ENCODE measurements around the gene SCGB2B2. TPM values are rescaled to one million over a fixed set of nuclear protein-coding genes. Genes with fewer than 3 reads are reported as not detected.

Gene SCGB2B2
- polyA plus RNA-seq, 1 of the 3 experiments (the other 2 are of a cell fraction): 0.03 TPM

DNA sequence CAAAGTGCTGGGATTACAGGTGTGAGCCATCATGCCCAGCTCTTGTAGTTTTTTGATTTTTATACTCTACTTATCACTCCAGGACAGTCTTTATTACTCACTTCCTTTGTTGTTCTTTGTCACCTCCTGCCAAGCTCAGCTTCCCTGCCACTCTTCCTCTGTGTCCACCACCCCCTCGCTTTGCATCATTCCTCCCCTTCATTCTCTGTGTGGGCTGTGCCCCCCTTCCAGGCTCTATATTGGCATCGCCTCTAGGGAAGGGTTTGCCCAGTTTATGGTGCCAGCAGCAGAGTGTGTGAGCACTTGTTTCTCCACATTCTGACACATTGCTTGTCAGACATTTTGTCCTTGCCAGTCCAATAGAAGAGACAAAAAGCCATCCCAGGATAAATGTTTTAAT lies 15.6 kb upstream of the SCGB2B2 start:
- H3F3A ChIP-seq (replicated peaks; ENCODE audit: insufficient read depth): no peaks in the 10 kb centered on the region
- H3K9ac ChIP-seq: no peak overlapping the region
- no peak overlapping the region for H2AFZ ChIP-seq (ENCODE audit: low read depth)
- no peaks in the 10 kb centered on the region for H3K9me3 ChIP-seq
- ChIA-PET POLR2A (no interaction called here), CTCF (no interaction called here)
- H3K36me3 ChIP-seq (replicated peaks in 1 of 2; ENCODE audit: control insufficient read depth in 1 of 2, insufficient read depth in 2 of 2, low read length in 1 of 2): no peaks in the 10 kb centered on the region
- H3K27me3 ChIP-seq (ENCODE audit: insufficient read depth): no peaks in the 10 kb centered on the region
- no peaks in the 10 kb centered on the region for H3K9me2 ChIP-seq
- TF ChIP-seq, protein P1, sequence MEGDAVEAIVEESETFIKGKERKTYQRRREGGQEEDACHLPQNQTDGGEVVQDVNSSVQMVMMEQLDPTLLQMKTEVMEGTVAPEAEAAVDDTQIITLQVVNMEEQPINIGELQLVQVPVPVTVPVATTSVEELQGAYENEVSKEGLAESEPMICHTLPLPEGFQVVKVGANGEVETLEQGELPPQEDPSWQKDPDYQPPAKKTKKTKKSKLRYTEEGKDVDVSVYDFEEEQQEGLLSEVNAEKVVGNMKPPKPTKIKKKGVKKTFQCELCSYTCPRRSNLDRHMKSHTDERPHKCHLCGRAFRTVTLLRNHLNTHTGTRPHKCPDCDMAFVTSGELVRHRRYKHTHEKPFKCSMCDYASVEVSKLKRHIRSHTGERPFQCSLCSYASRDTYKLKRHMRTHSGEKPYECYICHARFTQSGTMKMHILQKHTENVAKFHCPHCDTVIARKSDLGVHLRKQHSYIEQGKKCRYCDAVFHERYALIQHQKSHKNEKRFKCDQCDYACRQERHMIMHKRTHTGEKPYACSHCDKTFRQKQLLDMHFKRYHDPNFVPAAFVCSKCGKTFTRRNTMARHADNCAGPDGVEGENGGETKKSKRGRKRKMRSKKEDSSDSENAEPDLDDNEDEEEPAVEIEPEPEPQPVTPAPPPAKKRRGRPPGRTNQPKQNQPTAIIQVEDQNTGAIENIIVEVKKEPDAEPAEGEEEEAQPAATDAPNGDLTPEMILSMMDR (IDR thresholded peaks at IDR 0.05): no peak
- TF ChIP-seq, protein P2, sequence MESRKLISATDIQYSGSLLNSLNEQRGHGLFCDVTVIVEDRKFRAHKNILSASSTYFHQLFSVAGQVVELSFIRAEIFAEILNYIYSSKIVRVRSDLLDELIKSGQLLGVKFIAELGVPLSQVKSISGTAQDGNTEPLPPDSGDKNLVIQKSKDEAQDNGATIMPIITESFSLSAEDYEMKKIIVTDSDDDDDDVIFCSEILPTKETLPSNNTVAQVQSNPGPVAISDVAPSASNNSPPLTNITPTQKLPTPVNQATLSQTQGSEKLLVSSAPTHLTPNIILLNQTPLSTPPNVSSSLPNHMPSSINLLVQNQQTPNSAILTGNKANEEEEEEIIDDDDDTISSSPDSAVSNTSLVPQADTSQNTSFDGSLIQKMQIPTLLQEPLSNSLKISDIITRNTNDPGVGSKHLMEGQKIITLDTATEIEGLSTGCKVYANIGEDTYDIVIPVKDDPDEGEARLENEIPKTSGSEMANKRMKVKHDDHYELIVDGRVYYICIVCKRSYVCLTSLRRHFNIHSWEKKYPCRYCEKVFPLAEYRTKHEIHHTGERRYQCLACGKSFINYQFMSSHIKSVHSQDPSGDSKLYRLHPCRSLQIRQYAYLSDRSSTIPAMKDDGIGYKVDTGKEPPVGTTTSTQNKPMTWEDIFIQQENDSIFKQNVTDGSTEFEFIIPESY (IDR thresholded peaks at IDR 0.05; ENCODE audit: borderline replicate concordance, low read depth): no peak
- no peak overlapping the region for H3K4me2 ChIP-seq
- DNase-seq: no peak
- no peak overlapping the region for H3K4me3 ChIP-seq (ENCODE audit: low read depth in 2 of 2, low read length in 1 of 2)
- no peaks in the 10 kb centered on the region for H3K79me2 ChIP-seq (ENCODE audit: insufficient read depth)
- 0% methylated on average over 2 of the region's 2 CpGs for WGBS (ENCODE audit: low lambda C conversion rate)
- no peak overlapping the region for H3K27ac ChIP-seq (ENCODE audit: low read depth in 2 of 2, low read length in 1 of 2)
- H3K4me1 ChIP-seq (ENCODE audit: control insufficient read depth in 1 of 2, insufficient read depth in 2 of 2, low read depth in 1 of 2, low read length in 1 of 2): no peaks in the 10 kb centered on the region
- H4K20me1 ChIP-seq (ENCODE audit: insufficient read depth): no peaks in the 10 kb centered on the region

DNA sequence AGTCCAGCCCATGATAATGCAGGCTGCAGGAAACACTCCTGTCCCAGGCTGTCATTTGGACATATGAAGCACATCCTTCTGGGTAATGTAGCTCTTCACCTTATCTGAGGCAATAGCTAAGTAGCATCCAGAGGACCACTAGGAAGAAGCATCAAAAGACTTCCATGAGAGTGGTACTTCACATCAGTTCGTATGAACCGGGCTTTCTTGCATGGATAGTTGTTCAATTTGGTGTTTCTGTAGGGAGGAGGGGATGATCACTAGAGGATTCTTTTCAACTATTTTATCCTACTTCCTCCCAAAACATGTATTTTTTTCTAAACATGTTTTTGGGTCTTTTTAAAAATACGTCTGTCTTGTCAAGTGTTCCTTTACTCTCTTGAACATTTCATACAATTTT lies 13.4 kb upstream of the SCGB2B2 start:
- H3F3A ChIP-seq (replicated peaks; ENCODE audit: insufficient read depth): no peaks in the 10 kb centered on the region
- ChIA-PET POLR2A (no interaction called here), CTCF (no interaction called here)
- no peak overlapping the region for H3K4me3 ChIP-seq (ENCODE audit: low read depth in 2 of 2, low read length in 1 of 2)
- DNase-seq: no peak
- no peaks in the 10 kb centered on the region for H3K27me3 ChIP-seq (ENCODE audit: insufficient read depth)
- H2AFZ ChIP-seq (ENCODE audit: low read depth): no peak overlapping the region
- H3K4me2 ChIP-seq: no peak overlapping the region
- H3K9me2 ChIP-seq: no peaks in the 10 kb centered on the region
- H3K9me3 ChIP-seq: peaks cover 7% of the 10 kb centered on the region; the same call in 1 of the 2 replicates
- 0% methylated on average over 3 of the region's 3 CpGs for WGBS (ENCODE audit: low lambda C conversion rate)
- no peaks in the 10 kb centered on the region for H4K20me1 ChIP-seq (ENCODE audit: insufficient read depth)
- no peaks in the 10 kb centered on the region for H3K79me2 ChIP-seq (ENCODE audit: insufficient read depth)
- H3K4me1 ChIP-seq (ENCODE audit: control insufficient read depth in 1 of 2, insufficient read depth in 2 of 2, low read depth in 1 of 2, low read length in 1 of 2): no peaks in the 10 kb centered on the region
- TF ChIP-seq, protein P3, sequence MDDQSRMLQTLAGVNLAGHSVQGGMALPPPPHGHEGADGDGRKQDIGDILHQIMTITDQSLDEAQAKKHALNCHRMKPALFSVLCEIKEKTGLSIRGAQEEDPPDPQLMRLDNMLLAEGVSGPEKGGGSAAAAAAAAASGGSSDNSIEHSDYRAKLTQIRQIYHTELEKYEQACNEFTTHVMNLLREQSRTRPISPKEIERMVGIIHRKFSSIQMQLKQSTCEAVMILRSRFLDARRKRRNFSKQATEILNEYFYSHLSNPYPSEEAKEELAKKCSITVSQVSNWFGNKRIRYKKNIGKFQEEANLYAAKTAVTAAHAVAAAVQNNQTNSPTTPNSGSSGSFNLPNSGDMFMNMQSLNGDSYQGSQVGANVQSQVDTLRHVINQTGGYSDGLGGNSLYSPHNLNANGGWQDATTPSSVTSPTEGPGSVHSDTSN (IDR thresholded peaks at IDR 0.05): no peak
- TF ChIP-seq GABPA (IDR thresholded peaks at IDR 0.05; ENCODE audit: low read depth): no peak
- no peak for TF ChIP-seq RAD21 (IDR thresholded peaks at IDR 0.05; ENCODE audit: low read length)
- peaks cover 0 to 4% of the 10 kb centered on the region in 2 experiments for H3K36me3 ChIP-seq (replicated peaks in 1 of 2; ENCODE audit: control insufficient read depth in 1 of 2, insufficient read depth in 2 of 2, low read length in 1 of 2)
- H3K27ac ChIP-seq (ENCODE audit: low read depth in 2 of 2, low read length in 1 of 2): no peak overlapping the region
- H3K9ac ChIP-seq: no peak overlapping the region

DNA sequence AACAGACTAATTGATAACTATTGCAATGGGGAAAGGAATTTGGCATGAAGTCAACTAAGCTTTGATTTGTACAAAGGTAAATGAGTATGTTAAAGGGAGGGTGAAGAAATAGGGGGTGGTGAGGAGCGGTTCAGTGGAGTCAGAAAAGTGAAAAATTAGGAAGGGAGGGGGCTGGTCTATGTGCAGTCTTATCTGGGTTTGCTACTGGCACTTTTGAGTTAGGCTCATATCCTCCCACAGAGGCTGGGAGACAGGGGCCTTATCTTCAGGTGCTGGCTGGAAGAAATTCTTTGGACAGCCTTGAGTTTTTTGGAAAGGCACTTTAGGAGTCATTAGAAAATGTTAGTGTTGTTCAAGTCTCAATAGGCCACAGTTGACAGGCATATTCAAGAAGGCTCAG lies 11.6 kb upstream of the SCGB2B2 start:
- POLR2A ChIA-PET: no interaction called here

More for the DNA sequence above, 11.6 kb upstream of the SCGB2B2 start:
- Histone ChIP-seq H3K9ac (no peak overlapping the region), H3K36me3 (replicated peaks in 1 of 2; ENCODE audit: control insufficient read depth in 1 of 2, insufficient read depth in 2 of 2, low read length in 1 of 2) (peaks cover 9 to 16% of the 10 kb centered on the region in 2 experiments), H3F3A (replicated peaks; ENCODE audit: insufficient read depth) (peaks cover 4% of the 10 kb centered on the region), H3K9me2 (no peaks in the 10 kb centered on the region), H3K4me3 (ENCODE audit: low read depth in 2 of 2, low read length in 1 of 2) (no peak overlapping the region), H4K20me1 (ENCODE audit: insufficient read depth) (no peaks in the 10 kb centered on the region), H3K4me2 (no peak overlapping the region), H2AFZ (ENCODE audit: low read depth) (no peak overlapping the region), H3K4me1 (ENCODE audit: control insufficient read depth in 1 of 2, insufficient read depth in 2 of 2, low read depth in 1 of 2, low read length in 1 of 2) (no peaks in the 10 kb centered on the region), H3K27me3 (ENCODE audit: insufficient read depth) (no peaks in the 10 kb centered on the region), H3K9me3 (peaks cover 22% of the 10 kb centered on the region; the same call in 1 of the 2 replicates), H3K27ac (ENCODE audit: low read depth in 2 of 2, low read length in 1 of 2) (no peak overlapping the region), H3K79me2 (ENCODE audit: insufficient read depth) (no peaks in the 10 kb centered on the region)
- DNase-seq: no peak
- WGBS (ENCODE audit: low lambda C conversion rate): 25% methylated on average over 1 of the region's 1 CpG
- CTCF ChIA-PET: no interaction called here
- TF ChIP-seq, protein P2 (IDR thresholded peaks at IDR 0.05; ENCODE audit: borderline replicate concordance, low read depth): no peak
- TF ChIP-seq, protein P4, sequence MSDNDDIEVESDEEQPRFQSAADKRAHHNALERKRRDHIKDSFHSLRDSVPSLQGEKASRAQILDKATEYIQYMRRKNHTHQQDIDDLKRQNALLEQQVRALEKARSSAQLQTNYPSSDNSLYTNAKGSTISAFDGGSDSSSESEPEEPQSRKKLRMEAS (IDR thresholded peaks at IDR 0.05; ENCODE audit: low read depth): no peak
- TF ChIP-seq TAF1 (IDR thresholded peaks at IDR 0.05; ENCODE audit: borderline replicate concordance, low read depth, low read length): no peak

All from SK-N-SH (cell line).